OCI-LY1 (cell line): ENCODE data around the gene MED13L.

Experiments
- CTCF ChIP-seq: fragments of 200-600 bp; sonication (generic), shearing (Covaris generic); IDR thresholded peaks from 2 replicates; pipeline ENCODE4 v1.5.1; 2017; ENCODE audit warnings: mild to moderate bottlenecking, antibody characterized with exemption, low read length, moderate library complexity, mixed read lengths
- EZH2 ChIP-seq: fragments of 200-600 bp; sonication (generic), shearing (Covaris generic); IDR thresholded peaks from 2 replicates; pipeline ENCODE4 v1.8.0; 2017; ENCODE audit warnings: borderline replicate concordance, mixed run types, mild to moderate bottlenecking, antibody characterized with exemption, low read length, moderate library complexity, mixed read lengths

- TF ChIP-seq CTCF (no peak), EZH2 (no peak)
These were observed 345.4 kb downstream of the MED13L start for GRCh38 chr12:115932066-115932465.
